Fibroblast of skin of scalp (primary cell): ENCODE measurements around the gene SRGAP2B. TPM values are rescaled to one million over a fixed set of nuclear protein-coding genes. Genes with fewer than 3 reads are reported as not detected.
"Not testable (repeated sequence)": the region's sequence is repeated elsewhere in the genome, so short reads cannot be mapped to it uniquely, and the experiment has no call there.

Experiments
- DNase-seq: peaks from one replicate; pipeline ENCODE4 v3.0.0-alpha.2; 2013
- polyA plus RNA-seq, 2 experiments: library from polyadenylated mRNA; unstranded; fragments of 120-200 nt; gene quantifications; one replicate each; pipeline ENCODE4 v1.2.1, GENCODE V29; 2013; ENCODE audit not compliant: insufficient read length in 2 of 2

Gene SRGAP2B
- polyA plus RNA-seq (2013, experiment 1 of 2; ENCODE audit: insufficient read length) = 29.0 TPM
- polyA plus RNA-seq (2013, experiment 2 of 2; ENCODE audit: insufficient read length) = 30.7 TPM

DNA sequence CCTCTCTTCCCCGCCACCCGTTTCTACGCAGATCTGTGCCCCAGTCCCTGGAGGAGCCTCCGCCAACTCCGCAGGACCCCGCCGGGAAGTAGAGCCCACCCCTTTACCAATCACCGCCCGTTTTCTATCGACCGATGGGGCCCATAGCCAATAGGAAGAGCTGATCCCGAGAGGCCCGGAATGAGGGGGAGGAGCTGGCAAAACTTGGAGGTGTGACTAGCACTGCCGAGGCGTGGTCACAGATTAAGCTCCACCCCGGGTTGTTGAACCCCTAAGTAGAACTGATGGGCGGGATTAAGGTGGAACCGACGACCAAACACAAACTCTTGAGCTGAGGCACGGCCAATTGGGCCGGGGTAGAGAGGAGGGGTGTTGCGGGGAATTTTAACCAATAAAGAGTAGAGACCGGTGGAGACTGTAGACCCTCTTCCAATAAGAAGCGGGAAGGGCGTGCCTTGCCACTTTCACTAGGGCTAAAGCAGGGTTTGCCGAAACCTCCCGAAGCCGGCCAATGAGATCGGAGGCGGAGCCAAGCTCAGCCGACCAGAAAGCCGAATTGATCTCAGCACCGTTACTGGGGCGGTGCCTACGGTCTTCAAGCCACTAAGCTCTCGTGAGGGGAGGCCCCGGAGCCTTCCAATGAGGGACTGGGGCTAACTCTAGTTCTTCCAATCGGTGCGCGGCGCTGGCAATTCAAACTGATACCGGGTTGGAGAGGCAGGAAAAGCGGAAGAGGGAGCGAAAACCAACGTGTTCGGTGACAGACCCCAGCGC, at the start of gene SRGAP2B, which contains the start of gene FAM72D:
TSS of gene SRGAP2B (minus strand) at position 45 of the 774 bp plus-strand sequence. CDS start 2,427 bp downstream, outside the sequence.
TSS of gene FAM72D (plus strand) at position 691 of the 774 bp plus-strand sequence. CDS start 874 bp downstream, outside the sequence.
- DNase-seq = not testable (repeated sequence)

DNA sequence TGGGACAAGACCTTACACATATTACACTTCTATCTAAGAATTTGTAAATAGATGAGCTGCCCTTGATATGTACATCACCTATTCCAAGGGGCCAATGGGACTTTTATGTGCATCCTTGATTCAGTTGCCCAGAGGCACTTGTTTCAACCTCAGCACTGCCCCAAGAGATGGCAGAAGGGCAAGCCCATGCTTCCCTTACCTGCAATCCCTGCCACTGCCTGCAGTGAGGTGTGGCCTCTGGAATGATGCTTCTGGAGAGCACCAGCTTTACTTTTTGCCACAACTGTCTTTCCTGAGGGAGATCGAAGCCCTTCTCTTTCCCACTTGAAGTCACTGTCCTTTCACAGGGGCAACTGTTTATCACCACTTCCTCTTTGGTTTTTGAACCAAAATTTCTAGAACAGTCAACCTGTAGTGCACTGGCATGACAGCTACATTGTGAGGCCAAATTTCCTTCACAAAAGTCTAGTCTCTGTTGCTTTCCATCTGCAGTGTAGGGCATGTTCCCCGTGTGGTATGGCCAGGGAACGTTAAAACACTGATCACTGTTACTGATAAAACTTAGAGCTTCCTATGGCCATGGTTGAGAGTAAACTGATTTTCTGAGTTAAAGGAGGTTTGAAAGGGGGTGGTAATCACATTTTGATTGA, 49.3 kb upstream of the SRGAP2B start:
- DNase-seq = not testable (repeated sequence)

DNA sequence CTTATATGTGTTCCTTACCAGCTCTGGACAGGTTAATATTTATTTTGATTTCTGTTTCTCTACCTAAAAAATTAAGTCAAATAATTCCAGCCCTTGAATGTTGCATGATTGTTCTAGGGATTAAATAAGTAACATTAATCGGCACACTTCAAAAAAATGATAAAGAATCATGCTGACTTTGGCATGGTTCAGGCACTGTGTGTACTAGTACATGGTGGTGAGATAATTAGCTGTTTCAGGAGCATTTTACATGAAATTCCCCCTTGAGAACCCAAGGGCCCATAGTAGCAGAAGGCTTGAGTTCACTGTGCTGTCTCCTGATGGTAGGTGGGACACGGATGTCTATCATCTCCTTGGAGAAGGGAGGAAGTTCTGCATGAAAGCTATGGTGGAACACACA, 45.4 kb upstream of the SRGAP2B start:
- DNase-seq = not testable (repeated sequence)

DNA sequence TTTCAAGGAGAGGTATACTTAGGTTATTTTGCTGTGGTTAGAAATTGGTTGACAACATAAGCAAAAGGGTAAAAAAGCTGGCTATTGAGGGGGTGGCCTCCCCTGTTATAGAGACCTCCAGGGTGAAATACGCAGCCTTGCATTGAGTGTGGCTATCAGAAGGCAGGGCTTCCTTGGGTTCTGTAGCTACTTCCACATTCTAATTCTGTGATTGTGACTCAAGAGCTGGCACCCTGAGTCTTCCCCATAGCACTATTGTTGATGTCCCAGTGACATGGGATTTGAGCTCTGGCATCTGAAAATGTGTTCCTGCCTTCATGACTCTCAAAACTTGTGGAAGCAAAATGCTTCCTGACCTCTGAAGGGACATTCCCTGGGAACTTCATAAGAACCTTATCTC, 39.3 kb upstream of the SRGAP2B start:
- not testable (repeated sequence) for DNase-seq

DNA sequence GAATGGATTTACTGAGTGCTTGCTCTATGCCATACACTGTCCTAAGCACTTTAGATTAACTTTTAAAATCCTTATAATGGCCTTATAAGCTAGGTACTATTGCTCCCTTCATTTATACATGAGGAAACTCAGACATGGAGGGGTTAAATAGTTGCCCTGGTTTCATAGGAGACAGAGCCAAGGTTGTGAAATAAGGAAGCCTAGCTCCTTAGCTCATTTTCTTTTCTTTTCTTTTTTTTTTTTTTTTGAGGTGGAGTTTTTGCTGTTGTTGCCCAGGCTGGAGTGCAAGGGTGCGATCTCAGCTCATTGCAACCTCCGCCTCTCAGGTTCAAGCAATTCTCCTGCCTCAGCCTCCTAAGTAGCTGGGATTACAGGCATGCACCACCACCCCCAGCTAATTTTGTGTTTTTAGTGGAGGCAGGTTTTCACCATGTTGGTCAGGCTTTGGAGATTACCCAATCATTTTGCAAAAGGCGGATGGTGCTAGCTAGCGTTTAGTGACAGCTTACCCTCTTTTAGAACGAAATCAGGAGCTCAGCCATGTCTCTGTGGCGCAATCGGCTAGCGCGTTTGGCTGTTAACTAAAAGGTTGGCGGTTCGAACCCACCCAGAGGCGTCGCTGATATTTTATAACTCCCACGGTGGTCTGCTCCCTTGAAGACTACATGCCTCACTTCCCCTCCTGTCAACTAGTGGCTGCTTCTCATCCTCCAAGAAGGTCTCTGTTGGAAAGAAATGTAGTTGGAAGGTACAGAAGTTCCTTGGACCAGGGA, 33.8 kb upstream of the SRGAP2B start:
- DNase-seq = not testable (repeated sequence)

DNA sequence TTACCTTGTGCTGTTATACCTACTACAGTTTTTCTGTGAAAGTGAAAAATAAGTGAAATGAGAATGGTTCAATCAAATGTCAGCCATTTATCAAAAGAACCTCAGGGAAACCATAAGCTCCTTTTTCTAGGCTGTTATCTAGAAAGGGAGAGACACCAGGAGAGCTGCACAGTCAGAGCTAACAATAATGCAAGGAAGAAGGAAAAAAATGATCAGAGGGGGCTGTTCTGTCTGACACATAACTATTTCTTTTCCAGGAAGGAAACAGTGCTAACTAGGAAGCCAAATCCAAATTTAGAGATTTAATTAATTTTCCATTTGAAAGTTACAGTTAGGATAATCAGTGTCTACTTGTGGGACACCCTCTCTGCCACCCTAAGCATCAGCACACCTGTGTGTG, 32.0 kb upstream of the SRGAP2B start:
- not testable (repeated sequence) for DNase-seq

DNA sequence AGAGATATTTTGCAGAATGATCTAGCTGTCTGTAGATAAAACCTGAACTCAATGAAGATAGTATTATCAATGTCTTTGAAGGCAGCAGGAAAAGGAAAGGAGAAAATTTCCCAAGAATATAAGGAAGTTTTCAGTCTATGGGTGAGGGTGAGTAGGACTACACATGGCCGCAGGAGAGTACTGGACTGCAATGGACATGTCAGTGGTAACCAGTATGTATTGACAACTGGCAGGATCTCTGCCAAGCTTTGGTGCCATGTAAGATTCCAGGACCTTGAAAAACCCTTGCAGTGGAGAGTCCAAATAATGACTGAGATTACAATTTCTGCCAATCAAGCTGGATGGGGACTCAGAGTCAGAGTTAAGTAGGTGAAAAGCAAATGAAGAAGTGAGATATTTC, 30.0 kb upstream of the SRGAP2B start:
- not testable (repeated sequence) for DNase-seq

DNA sequence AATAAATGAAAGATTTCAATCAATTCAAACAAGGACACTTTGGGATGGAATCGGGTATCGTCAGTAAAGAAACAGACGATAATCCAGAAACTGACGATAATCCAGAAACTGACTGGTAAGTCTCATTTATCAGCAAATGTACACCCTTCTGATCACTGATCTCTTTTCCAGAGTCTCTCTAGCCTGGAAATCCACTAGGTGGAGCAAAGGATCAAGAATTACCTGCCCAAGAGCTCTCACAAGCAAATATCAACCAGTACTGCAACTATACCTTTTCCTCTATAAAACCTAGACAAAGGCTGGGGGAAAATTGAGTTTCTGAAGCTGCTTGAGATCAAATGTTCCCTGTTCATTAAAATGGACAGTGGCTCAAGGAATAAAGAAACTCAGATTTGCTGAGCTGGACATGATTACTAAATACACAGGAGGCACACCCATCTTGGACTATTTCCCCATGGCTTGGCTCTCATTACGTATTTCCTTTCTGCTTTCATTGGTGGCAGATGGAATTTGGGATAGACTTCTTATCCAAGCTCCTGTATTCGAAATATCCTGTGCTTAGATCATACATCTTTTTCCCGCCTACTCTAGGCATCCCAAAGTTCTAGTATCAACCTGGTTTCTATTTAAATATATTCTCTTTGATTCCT, 29.0 kb upstream of the SRGAP2B start:
- DNase-seq = not testable (repeated sequence)

DNA sequence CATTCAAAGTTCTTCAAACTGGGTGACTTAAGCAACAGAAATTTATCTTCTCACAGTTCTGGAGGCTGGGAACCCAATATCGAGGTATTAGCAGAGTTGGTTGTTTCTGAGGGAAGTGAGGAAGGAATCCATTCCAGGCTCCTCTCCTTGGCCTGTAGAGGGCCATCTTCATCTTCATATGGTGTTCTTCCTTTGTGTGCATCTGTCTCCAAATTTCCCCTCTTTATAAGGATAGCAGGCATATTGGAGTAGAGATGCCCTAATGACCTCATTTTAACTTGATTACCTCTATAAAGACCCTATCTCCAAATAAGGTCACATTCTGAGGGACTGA, 27.9 kb upstream of the SRGAP2B start:
- not testable (repeated sequence) for DNase-seq

DNA sequence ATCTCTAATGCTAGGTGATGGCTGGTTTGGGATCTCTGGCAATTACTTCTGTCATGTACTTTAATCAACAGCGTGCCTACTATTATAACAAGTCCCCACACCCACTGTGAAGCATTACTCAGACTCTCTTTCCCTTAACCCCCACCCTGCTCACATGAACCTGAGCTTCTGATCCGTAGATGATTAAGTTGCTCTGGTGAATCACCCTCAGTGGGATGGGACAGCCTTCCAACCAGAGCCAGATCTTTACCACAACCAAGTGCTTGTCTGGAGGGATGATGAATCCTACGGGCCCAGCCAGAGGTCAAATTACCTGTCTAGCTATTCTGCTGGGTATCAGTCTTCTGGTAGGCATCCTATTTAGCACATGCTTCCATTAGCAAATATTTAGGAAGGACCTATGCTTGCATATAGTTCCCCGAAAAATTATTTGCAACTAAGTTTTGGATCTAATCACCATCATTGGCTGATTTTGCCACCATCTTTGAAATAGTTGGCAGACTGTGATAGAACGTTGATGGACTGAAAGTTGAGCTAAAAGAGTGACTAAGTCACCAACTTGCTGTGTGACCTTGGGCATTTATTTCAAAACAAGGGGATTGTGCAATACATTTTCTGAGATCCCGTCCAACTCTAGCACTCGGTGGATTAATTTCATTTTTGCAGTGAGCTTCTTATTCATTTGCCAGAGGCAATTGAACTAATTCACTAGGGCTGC, 27.4 kb upstream of the SRGAP2B start:
- not testable (repeated sequence) for DNase-seq

DNA sequence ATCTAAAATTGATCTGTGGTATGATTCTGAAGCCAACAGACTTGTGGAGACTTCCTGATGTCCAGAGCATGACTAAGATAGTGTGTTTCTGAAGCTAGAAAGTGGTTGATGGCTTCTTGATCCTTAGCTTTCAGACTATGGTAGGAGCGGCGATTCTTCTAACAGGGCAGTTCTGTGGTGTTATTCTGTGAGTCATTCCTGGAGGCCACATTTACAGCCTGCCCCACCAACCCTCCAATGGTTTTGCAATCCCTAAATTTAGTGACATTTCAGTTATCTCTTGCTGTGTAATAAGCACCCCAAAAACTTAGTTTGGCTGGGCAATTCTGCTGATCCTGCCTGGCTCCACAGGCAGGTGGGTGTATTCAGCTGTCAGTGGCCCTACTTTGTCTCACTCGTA, 24.7 kb upstream of the SRGAP2B start:
- DNase-seq = not testable (repeated sequence)

DNA sequence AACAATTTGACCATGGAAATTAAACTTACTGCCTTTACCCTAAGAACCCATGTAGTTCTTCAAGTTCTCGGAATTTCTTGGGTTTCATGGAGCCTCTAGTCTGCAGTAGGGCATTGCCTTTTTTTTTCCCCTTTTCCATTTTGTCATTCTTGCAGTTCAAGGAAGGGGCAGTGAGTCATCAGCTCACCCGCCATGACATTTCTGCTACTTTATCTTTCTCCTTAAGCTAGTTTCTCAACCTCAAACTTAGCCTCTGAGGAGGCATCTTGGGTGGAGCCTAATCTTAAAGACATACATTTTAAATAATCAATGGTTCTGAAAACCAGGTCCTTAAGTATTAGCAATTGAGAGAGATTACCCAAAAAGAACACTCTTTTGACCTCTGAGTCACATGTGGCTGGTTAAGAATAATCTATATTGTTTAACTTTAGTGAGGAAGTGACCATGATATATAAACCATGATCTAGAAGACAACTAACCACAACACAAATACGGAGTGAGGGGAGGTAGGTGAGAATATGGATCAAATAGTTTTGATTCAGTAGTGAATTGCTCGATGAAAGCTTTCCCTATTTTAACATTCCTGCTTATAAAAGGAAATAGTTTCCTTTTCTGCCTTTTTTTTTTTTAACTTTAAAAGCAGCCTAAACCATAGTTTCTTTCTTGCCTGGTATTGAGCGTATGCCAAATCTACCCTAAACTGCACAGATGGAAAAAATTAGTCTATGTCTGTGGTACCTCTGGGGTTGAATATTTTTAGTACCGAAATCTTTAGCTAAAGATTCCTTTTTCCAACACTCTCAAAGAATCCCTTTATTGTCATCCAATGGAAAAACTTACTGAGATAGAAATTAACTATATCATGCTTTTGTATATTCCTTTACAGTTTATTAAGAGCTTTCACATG, 20.7 kb upstream of the SRGAP2B start:
- not testable (repeated sequence) for DNase-seq

DNA sequence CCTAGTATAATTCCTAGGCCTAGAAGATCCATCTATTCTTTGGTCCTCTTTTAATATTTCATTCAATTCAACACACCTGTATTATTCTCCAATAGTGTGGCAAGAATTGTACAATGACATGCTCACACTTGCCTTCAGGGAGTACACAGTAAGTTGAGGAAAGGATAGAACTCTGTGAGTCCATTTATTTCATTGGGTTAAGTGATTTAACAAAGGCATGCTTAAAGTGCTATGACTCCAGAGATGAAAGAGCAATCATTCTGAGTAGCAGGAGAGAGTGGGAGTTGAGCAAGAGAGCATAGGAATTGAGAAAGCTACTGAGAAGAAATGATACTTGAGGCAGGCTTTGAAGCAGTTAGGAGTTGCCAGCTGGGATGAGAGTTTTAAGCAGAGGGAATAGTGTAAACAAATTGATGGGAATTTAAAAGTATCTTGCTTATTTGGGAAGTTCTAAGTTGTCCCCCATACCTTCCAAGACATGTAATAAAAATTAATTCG, 19.5 kb upstream of the SRGAP2B start:
- DNase-seq = not testable (repeated sequence)

DNA sequence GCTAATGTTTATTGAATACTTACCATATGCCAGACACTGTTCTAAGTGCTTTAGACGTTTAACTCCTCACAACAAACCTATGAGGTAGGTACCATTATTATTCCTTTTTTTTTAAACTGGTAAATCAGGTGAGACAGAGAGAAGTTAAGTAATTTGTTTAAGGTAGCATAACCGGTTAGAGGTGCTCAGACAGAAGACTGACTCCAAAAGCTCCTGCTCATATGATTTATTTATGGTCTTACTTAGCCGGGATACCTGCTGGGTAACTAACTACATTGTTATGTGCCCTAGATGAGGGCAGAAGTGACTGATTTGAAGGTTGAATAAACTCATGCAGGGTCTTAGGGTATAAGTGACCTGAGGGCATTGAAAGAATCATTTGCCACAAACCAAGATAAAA, 17.6 kb upstream of the SRGAP2B start:
- DNase-seq = not testable (repeated sequence)

DNA sequence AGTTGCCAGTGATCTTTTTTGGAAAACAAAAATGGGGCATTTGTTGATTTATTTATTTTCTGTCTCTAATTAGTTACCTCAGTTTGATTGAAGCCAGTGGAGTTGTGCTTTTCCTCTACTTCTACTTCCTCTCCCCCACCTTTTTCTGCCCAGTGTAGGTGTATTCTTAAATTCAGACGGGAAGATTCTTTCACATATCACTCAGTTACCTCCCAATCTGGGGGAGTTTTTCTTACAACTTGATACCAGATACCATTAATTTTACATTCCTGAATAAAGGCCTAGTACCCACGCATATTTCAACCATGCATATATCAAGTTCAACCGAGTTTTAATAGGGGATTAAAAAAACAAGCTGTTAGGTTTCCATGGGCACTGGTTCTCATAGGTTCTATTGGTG, 16.5 kb upstream of the SRGAP2B start:
- not testable (repeated sequence) for DNase-seq

DNA sequence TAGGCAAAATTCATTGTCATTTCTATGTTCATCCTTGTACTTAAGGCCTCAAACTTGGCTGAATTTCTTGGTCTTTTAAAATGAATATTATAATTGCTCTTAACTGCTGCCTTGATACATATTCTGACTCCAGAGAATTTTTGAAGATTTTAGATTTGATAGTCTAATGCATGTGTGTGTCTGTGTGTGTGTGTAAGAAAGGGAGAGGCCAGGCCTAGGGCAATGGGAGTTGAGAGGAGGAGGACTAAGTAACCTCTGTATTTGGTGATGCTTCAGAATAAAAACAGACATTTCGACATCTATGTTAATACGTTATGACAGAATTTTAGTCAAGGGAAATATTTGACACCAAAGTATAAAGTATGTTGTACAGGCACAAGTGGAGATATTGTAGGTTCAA, 8.2 kb upstream of the SRGAP2B start:
- not testable (repeated sequence) for DNase-seq

DNA sequence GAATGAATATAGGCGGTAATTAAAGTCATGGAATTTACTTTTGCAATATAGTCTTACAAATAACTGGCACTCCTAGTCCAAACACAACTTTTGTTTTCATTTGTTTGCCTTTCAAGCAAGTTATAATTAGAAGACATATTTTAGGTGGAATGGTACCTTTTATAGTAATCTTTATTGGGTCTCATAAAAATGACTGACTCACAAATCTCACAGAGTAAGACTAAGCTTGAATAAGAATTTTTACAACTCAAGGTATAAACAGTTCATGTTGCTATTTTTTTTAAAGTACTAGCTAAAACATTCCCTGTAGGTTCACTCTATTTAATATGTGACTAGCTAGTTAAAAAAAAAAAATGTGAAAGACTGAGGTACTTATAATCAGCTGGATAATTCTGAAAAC, 6.6 kb upstream of the SRGAP2B start:
- not testable (repeated sequence) for DNase-seq

DNA sequence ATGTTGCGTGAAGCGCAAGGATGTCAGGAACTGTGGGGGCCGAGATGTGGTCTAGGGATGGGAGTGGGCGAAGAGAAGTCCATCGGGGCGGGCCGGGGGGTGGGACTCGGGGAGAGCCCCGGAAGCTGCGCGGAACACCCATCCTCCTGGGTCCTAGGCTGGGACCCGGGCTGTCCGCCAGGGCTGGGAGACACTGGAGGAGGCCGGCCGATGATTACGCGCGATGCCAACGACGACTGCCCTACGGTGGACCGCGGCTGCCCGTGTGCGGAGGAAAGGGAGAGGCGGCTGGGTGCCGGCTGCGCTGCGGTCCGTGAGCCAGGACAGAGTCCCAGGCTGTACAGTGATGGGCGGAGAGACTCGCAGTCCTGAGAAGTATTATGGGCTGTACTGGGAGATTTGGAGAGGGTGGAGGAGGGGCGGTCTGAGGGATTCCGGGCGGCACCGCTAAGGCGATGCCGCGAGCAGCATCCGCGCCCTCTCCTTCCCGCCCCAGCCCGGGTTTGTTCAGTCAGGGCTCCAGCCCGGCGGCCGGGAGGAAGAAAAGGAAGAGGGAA, 395 bp downstream of the SRGAP2B start:
- not testable (repeated sequence) for DNase-seq

DNA sequence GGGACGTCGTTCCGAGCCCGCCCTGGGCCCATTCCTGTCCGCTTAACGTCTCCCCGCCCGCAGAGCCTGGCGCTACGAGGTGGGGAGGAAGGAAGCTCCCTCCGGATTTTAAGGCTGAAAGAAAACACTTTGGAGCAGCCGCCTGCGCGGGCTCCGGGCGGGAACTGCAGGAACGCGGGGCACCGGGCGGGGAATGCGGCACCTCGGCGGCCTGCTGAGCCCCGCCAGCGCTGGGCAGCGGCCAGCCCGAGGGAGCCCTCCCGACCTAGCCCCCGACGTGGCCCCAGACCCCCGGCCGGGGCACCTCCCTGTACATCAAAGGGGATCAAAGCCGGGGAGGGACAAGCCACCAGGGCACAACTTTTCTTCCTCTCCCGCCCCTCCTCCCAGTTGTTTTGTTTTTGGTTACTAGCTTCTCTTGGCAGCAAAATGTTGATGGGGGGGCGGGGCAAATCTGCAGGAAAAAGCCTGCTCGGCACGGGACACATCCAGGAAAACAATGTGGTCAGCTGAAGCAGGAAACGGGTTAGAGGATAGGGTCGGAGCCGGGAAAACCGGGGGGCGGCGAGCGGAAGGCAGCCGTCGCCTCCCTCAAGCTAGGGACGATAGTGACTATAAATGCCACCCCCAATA, 1.5 kb downstream of the SRGAP2B start:
- DNase-seq = not testable (repeated sequence)
